ENCODE results near the gene FAM107B.

The FAM107B gene

GRCh38 chr10:14801723-14802122 is 27.0 kb upstream of the FAM107B start:
- Histone ChIP-seq H3K4me3 (ENCODE audit: low read depth, low read length) (no peak overlapping the region), H3K9me3 (ENCODE audit: control insufficient read depth, insufficient read depth, low read depth, low read length) (no peaks in the 10 kb centered on the region), H3K4me1 (ENCODE audit: control insufficient read depth, insufficient read depth, low read length) (no peaks in the 10 kb centered on the region), H3K36me3 (ENCODE audit: control insufficient read depth in 2 of 2, insufficient read depth in 1 of 2, low read length in 2 of 2) (no peaks in the 10 kb centered on the region), H3K27ac (ENCODE audit: extremely low read depth, low read depth, low read length) (no peak overlapping the region)
- TF ChIP-seq ZBTB7A (tag by site-specific recombination; IDR thresholded peaks at IDR 0.05; ENCODE audit: low read depth) (no peak), CTCF (tag by site-specific recombination; IDR thresholded peaks at IDR 0.05) (peak; percentile 63; the same call in 1 of the 2 replicates), ZNF830 (tag by site-specific recombination; IDR thresholded peaks at IDR 0.05; ENCODE audit: low read depth) (no peak), BCL11A (tag by site-specific recombination; IDR thresholded peaks at IDR 0.05; ENCODE audit: low read depth) (no peak), ZSCAN16 (tag by site-specific recombination; IDR thresholded peaks at IDR 0.05) (no peak), EGR2 (tag by site-specific recombination; IDR thresholded peaks at IDR 0.05; ENCODE audit: low read depth) (0 out of 2 replicates have a peak, but pooled peaks have one; percentile 6)
- ChIA-PET POLR2A (interaction anchor here (1.5 kb wide), 1 partner anchor 36 kb away, joined by 4 read pairs; the partner anchor contains the start of genes CDNF, HSPA14 and MSANTD7), CTCF (interaction anchor here (0.6 to 0.7 kb wide), 4 partner anchors 21 to 321 kb away, joined by 3 read pairs; no protein-coding TSS in a partner anchor)

DNA sequence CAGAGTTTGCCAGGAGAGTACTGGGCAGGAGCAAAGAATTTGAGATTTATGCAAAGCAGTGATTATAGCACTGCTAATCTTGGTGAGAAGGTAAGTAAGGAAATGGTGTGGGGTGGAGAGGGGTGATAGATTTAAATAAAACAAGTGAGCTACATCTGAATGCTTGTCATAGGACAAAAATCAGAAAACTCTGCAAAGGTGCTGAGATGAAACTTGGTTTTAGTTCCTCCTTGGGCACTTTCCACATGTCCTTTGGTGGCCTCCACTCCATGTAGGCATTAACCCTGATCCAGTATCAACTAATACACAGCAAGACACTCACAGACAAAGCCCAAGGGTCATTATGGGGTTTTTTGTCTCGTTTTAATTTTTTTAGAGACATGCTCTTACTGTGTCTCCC is 25.7 kb upstream of the FAM107B start:
- Histone ChIP-seq H3K9me3 (ENCODE audit: control insufficient read depth, insufficient read depth, low read depth, low read length) (no peaks in the 10 kb centered on the region), H3K36me3 (ENCODE audit: control insufficient read depth in 2 of 2, insufficient read depth in 1 of 2, low read length in 2 of 2) (no peaks in the 10 kb centered on the region), H3K4me1 (ENCODE audit: control insufficient read depth, insufficient read depth, low read length) (no peaks in the 10 kb centered on the region), H3K4me3 (ENCODE audit: low read depth, low read length) (no peak overlapping the region), H3K27ac (ENCODE audit: extremely low read depth, low read depth, low read length) (no peak overlapping the region)
- TF ChIP-seq ZNF518A (tag by site-specific recombination; conservative IDR thresholded peaks at IDR 0.05; ENCODE audit: low read depth) (no peak), ZNF529 (tag by site-specific recombination; IDR thresholded peaks at IDR 0.05; ENCODE audit: insufficient replicate concordance) (no peak), YY2 (tag by site-specific recombination; IDR thresholded peaks at IDR 0.05) (no peak), SP3 (tag by site-specific recombination; IDR thresholded peaks at IDR 0.05) (no peak), FEZF1 (tag by site-specific recombination; IDR thresholded peaks at IDR 0.05) (no peak), ZSCAN30 (tag by site-specific recombination; IDR thresholded peaks at IDR 0.05) (no peak), RBAK (tag by site-specific recombination; IDR thresholded peaks at IDR 0.05) (no peak), ZNF221 (tag by site-specific recombination; IDR thresholded peaks at IDR 0.05; ENCODE audit: borderline replicate concordance) (no peak), GLIS1 (tag by site-specific recombination; IDR thresholded peaks at IDR 0.05) (no peak), ZNF341 (tag by site-specific recombination; IDR thresholded peaks at IDR 0.05; ENCODE audit: low read depth) (no peak), ZNF830 (tag by site-specific recombination; IDR thresholded peaks at IDR 0.05; ENCODE audit: low read depth) (no peak), ZNF140 (tag by site-specific recombination; IDR thresholded peaks at IDR 0.05) (no peak), ZBTB48 (tag by site-specific recombination; IDR thresholded peaks at IDR 0.05) (no peak), ZNF302 (tag by site-specific recombination; IDR thresholded peaks at IDR 0.05; ENCODE audit: low read depth) (no peak), ZNF561 (tag by site-specific recombination; IDR thresholded peaks at IDR 0.05; ENCODE audit: borderline replicate concordance) (no peak)
- TF ChIP-seq, protein P1, sequence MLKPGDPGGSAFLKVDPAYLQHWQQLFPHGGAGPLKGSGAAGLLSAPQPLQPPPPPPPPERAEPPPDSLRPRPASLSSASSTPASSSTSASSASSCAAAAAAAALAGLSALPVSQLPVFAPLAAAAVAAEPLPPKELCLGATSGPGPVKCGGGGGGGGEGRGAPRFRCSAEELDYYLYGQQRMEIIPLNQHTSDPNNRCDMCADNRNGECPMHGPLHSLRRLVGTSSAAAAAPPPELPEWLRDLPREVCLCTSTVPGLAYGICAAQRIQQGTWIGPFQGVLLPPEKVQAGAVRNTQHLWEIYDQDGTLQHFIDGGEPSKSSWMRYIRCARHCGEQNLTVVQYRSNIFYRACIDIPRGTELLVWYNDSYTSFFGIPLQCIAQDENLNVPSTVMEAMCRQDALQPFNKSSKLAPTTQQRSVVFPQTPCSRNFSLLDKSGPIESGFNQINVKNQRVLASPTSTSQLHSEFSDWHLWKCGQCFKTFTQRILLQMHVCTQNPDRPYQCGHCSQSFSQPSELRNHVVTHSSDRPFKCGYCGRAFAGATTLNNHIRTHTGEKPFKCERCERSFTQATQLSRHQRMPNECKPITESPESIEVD (tag by site-specific recombination; IDR thresholded peaks at IDR 0.05) = no peak
- POLR2A ChIA-PET = no interaction called here
- CTCF ChIA-PET = no interaction called here

Measured in HEK293 (cell line).